DMS79 treated with DMSO at 0.1 percent for 48 hours (cell line): ENCODE results near the gene TMEM139.

ENCODE experiments used
- DNase-seq: peaks from one replicate; lab custom pipeline; 2025; lab: John Stamatoyannopoulos, UW

TMEM139 gene

DNA sequence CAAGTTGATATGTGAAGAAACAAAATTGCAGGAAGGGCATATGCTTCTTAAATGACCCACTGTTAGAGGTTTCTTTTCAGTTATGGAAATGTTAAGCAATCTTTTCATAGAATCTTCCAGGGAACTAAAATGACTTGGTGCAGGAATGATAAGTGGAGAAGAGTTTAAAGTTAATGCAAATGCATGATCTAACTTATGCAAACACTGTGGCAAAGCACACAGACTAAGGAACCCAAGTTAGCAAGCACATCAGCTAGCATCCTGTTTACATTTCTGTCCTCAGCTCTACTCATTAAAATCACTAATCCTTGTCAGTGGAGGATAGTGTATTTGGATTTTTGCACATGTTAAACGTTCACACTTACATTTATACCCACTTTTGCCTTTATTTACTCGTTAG lies 40.5 kb downstream of the TMEM139 start:
- no peak for DNase-seq

DNA sequence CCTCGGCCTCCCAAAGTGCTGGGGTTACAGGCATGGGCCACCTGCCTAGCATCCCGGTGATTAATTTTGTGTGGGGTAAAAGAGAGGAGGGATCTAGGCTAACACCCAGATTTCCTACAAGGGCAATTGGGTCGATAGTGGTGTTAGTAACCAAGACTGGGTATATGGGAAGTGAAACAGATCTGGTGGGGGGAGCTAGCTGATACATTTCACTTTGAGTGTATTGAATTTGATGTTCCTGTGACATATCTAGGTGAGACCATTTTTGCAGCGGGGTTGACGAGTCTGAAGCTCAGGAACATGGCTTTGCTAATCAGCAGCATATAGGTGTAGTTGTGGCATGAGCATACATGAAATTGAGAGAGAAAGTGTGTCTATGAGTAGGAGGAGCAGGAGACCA lies 43.1 kb downstream of the TMEM139 start:
- no peak for DNase-seq

- no peak for DNase-seq
Measured at GRCh38 chr7:143329471-143330170, 44.9 kb downstream of the TMEM139 start.

DNA sequence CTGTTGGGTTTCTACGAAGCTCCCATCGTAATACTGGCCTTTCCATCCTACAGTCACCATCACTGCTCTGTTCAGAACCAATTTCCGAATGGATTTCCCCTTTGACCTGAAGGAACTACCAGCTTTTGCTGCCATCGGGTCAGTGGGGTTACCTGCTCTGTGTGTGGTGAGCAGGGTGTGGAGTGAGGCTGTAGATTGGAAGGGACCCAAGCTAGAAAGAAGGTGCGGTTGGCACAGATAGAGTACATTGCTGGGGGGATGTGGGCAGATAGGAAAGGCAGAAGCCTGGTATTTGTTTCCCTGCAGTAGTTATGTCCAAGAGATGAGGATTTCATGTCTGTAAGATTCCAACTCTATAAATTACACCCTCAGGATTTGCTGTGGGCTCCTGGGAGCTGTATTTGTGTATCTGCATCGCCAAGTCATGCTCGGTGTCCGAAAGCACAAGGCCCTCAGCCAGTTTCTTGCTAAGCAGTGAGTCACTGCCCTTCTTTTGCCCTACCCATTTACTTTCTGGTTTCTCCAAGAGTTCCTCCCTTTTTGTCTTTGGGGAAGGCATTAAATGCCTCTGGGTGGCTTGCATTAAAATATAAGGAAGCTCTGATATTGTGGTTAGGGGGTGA lies 46.5 kb downstream of the TMEM139 start:
- no peak for DNase-seq

DNA sequence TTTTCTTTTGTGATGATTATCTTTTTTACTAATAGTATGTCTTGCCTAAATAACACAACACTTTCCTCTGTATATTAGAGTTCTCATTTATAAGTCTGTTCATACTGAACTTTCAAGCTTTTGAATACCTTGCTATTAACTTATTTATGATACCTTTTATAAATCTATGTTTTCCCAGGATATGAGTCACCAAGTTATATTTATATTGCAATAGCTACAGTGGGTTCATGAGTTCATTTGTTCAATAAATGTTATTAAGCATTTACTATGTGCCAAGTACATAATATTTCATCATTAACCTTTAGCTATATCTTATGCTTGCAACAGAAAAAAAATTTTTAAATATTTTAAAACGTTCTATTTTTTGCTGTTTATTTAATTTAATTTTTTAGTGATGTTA lies 49.5 kb downstream of the TMEM139 start:
- DNase-seq: no peak

GRCh38 chr7:143337216-143337615 lies 52.5 kb downstream of the TMEM139 start:
- DNase-seq: no peak
